GM18502 (cell line): Measurements from ENCODE around the gene ACMSD.
"Not testable (repeated sequence)": the region's sequence is repeated elsewhere in the genome, so short reads cannot be mapped to it uniquely, and the experiment has no call there.

Source experiments
- ATAC-seq: cut with Tn5 transposase; IDR thresholded peaks from one replicate; pipeline ENCODE4 v1.9.1; 2021; ENCODE audit warnings: mild to moderate bottlenecking; ENCODE audit not compliant: unreplicated experiment, poor library complexity

Gene ACMSD

DNA sequence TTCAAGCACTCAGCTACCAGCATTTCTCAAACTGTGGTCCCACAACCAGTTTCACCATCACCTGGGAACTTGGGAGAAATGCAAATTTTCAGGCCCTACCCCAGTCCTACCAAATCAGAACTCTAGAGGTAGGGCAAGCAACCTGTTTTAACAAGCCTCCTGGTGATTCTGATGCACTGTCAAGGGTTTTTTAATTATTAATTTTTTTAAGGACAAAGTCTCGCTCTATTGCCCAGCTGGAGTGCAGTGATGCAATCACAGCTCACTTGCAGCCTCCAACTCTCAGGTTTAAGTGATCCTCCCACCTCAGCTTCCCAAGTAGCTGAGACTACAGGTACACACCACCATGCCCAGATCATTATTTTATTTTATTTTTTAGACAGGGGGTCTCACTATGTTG, 7.8 kb downstream of the ACMSD start:
- ATAC-seq = no peak

DNA sequence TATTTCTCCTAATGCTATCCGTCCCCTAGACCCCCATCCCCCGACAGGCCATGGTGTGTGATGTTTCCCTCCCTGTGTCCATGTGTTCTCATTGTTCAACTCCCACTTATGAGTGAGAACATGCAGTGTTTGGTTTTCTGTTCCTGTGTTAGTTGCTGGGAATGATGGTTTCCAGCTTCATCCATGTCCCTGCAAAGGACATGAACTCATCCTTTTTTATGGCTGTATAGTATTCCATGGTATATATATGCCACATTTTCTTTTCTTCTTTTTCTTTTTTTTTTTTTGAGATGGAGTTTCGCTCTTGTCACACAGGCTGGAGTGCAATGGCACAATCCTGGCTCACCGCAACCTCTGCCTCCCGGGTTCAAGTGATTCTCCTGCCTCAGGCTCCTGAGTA, 9.2 kb downstream of the ACMSD start:
- not testable (repeated sequence) for ATAC-seq

DNA sequence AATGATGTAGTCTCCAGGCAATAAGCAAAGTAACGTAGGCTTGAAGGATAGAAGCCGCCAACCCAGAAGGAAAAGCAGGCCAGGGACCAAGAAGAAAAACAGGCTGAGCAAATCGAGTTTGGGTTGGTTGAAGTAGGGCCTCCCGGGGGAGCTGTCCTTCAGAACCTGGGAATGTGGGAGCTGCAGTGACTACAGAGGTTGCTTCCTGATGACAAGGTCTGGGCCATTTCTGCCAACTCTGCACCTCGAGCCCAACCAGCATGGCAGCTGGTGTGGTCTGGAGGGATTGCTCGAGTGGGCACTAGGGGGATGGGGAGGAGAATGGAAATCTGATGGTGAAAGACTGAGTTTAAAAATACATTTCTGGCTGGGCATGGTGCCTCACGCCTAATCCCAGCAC, 14.1 kb downstream of the ACMSD start:
- ATAC-seq = no peak

DNA sequence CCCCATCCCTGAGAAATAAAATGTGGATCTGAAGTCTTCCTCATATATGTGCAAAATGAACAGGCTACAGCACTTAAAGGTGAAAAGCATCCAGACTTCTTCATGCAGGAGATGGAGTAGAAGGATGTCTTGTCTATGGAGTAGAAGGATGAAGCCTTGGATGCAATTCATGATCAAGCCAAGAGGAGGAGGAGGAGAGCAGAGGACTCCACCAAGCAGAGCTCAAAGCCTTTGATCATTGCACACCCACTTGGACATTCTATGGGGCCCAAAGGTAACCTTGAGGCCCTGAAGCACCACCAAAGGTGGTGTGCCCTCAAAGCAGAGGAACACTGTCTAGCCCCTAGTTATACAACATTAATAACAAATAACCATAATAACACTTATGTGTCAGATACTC, 17.3 kb downstream of the ACMSD start:
- no peak for ATAC-seq

DNA sequence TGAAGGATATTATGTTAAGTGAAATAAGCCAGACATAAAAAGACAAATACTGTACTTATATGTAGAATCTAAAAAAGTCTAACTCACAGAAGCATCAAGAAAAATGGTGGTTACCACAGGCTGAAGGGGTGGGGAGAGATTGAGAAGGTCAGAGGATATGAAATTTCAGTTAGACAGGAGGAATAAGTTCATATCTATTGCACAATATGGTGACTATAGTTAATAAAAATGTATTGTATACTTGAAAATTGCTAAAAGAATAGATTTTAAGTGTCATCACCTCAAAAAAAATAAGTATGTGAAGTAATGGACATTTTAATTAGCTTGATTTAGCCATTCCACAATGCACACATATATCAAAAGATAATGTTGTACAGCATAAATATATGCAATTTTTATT, 19.8 kb downstream of the ACMSD start:
- ATAC-seq = no peak

DNA sequence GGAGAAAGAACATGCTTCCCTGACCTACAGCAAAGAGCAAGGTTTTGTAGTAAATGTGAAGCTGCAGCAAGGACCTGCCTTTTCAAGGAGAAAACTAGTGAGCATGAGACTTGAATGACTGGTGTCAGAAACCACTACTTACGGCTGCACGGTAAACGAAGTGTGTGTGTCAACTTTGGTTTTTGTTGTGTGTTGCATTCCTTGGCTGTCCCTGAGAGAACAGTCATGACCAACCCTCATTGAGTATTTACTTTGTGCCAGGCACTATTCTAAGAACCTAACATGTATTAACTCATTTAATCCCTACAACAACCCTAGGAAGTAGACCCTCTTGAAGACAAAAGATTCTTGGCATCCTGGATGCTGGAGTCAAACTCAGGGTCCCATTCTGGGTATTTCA, 22.8 kb downstream of the ACMSD start:
- ATAC-seq = no peak

DNA sequence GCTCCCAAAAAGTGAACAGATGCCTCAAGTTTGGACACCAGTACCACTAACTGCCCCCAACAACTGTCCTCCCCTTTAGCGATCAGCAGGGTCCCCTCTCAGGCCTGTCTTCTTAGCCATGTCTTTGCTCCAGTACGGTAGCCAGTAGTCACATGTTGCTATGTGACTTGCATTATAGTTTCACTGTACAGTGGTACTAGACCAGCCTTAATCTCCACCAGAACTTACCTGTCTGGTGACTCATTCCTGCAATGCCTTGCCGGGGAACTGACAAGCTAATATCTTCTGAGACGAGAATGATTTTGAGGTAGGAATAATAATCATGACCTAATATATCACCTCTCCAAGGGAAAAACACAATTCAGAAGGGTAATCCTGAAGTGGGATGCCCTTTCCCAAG, 23.7 kb downstream of the ACMSD start:
- no peak for ATAC-seq

DNA sequence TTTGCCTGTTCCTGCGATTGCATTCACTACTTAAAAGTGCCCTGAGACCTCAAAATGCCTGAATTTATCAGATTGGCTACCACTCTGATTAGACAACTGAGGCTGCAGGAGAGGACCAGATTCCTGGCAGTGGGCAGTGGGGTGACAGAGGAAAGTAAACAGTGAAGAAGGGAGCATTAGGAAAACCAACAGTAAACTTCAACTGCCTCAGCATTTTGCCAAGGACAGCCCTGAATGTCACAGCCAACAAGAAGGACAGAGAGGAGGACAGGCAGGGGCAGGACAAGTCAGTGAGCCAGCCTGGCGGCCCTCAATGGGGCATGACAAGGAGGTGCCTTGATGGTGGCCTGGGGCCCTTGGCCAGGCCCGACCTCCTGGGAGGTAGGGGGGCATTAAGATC, 24.3 kb downstream of the ACMSD start:
- no peak for ATAC-seq

DNA sequence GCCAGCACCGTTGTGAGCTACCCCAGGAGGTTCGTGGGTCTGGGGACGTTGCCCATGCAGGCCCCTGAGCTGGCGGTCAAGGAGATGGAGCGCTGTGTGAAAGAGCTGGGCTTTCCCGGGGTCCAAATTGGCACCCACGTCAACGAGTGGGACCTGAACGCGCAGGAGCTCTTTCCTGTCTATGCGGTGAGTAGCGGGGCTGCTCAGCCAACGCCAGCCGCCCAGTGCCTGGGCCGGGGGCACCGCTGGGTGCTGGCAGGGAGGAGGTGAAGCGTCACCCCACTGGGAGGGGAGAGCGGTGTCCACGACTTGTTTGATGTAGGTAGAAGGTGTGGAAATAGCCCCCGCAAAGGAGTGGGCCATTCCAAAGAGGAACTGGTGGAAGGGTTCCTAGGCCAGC, 25.0 kb downstream of the ACMSD start:
- ATAC-seq = no peak

DNA sequence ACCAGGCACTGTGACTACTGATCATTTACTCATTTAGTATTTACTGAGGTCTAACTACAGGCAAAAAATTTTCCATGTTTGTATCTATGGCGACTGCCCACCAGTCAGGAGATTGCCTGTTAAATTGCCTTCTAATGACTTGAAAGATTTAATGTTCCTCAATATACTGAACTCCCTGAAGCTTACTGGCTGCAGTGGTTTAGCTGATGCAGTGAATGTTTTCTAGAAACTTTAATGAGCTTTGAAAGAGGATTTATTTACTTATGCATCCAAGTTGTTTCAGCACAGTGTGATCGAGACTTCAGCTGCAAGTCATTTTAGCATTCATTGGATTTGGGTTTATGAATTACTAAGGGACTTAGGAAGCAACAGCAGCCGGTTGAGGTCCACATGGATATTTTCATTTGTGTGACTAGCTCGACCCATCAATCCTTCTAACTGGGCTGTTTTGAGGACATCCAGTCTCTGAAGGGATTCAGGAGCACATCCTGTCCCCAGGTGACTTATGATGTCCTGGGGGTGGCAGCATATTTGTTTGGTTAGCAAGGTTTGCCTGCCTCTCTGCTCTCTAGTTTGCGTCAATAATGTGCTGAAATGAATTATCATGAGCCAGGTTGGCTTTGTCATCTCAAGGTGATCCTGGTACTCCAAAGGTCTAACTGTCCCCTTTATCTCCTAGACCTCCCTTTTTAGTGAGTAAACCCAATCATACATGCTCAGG, 26.8 kb downstream of the ACMSD start:
- no peak for ATAC-seq

DNA sequence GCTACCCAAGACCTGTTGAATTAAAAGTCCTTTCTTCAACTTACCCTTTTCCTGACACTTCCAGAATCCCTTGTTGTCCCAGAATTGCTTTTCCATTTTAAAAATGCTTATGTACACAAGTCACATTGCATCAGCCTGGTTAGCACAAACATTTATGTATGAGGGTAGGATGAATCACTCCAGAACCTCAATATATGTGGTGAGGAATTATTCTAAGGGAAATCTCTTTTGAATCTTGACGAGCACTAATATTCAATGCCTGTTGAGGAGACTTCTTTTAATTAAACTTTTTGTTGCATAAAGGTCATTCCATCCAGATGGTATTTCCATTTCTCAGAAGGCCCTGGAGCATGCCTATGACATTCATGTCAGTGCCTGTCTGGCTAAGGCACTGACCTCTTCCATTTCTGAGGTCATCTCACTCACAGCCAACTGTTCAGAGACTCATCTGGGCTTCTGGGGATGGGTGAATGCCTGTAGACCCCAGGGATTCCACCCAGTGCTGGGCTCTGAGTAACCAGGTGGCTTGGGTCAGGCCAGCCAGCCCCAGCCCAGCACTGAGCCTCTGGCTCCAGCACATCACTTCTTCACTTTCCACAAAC, 28.2 kb downstream of the ACMSD start:
- no peak for ATAC-seq

DNA sequence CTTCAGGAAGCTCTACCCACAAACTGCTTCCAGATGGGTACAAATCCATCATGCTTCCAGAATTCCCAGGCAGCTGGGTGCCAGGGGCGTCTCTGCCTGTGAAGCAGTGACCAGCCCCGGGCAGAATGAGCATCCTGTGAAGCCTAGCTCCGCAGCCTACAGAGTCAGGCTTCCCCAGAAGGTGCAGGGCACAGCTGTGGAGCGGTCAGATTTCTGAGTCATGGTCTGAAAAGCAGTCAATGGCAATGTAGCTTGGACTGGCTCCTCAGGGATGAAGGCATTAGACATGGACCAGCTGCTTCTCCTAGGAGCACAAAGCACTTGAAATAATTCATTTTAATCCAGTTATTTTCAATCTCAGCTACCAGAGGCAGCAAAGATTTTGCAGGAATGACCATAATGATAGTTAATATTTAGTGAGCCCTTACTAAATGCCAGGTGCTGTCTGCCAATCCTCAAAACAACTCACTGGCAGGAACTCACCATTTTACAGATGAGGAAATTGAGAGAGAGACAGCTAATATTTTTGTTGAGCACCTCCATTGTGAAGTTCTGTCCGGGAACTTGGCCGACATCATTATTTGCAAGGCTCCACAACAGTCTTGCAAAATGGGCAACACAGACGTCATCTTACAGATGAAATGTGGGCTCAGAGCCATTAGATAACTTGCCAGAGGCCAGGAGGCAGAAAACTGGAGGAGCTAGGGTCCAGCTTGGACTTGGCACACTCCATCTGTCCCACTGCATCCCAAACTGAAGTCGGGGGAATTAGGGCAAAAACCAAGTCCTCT, 31.7 kb downstream of the ACMSD start:
- no peak for ATAC-seq

DNA sequence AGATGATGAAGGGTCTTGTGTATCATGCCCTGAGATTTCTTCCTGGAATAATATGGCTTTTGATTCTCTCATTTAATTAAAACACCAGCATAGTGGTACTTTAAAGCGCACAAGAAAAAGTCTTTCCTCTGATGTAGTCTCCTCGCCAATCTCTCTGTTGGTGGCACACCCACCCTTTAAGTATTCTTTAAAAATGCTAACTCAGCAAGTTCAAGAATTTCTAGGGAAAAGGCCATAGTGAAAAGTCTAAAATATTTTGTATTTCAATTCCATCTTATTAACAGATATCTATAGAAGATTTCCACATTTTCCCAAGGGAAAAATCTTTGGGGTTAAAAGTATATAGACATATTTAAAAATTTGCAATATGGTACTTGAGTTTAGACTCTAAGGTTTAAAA, 34.7 kb downstream of the ACMSD start:
- no peak for ATAC-seq

DNA sequence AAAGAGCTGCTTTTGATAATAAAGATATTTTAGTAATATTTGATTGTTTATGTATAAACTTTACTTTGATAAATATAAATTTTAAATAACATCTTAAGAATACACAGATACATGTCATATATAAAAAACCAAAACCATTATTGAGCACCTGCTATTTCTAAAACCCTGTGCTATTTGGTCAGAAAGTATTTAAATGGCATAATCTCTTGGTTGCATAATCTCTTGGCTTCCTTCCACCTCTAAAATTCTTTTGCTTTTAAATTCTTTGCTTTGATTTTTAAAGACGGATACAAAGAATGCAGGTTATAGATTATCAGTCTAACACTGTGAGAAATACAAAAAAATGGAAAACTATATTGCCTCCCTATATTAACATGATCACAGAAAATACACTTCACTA, 36.9 kb downstream of the ACMSD start:
- ATAC-seq = no peak

DNA sequence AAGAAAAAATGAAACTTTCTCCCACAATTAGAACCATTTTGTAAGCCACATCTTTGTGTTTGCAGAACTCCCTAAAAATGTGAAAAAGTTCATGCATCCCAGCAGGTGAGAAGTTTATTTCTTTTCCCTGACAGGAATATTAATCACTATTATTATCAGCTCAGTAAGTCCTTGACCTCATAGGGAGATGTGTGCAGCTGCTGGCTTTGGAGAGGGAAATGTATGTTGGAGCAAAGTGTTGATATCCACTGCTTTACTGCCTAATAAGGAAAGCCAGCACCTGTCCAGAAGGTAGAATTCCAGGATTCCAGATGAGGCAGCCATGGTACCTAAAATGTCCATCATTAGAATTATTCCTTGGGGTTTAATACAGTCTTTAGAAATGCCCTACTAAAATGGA, 44.4 kb downstream of the ACMSD start:
- no peak for ATAC-seq

DNA sequence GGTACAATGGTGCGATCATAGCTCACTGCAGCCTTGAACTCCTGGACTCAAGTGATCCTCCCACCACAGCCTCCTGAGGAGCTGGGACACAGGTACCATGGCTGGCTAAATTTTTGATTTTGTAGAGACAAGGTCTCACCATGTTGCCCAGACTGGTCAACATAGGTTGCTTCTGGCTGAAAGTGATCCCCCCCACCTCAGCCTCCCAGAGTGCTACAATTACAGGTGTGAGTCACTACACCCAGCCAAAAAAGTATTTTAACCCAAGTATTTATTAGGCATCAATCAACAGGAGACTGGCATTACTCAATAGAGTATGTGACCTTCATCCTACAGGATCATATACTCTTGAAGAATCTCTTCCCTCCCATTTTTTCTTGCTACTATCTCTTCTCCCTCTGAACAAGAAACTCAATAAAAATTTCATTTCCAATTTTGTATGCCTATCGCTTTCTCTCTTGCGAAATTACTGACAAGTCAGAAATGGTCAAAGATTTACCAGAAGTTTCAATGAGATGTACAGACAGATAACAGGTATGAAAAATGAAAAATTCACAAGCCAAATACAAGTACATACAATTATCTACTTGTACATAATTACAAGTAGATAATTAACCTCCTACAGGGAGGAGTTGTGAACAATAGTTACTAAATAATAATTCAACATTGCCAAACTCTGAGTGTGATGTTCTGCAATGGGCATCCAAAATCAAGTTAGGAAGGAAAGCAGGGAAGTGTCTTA, 45.3 kb downstream of the ACMSD start:
- no peak for ATAC-seq

DNA sequence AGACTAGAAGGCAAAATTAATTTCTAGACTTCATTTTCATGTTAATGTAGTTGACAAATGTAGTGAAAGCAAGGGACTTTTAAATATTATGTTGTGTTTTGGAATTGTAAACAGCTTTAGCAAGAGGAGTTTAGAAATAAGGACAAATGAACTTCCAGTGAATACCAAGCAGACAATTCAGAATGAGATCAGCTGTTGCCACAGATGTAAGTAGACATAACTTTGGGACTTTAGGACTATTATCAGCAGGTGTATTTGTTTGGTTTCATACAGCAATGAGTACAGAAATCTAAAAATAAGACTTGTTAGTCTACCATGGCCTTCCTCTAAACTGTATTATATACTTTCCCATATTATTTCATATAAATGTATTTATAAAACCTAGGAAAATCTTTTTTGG, 46.0 kb downstream of the ACMSD start:
- ATAC-seq = no peak

DNA sequence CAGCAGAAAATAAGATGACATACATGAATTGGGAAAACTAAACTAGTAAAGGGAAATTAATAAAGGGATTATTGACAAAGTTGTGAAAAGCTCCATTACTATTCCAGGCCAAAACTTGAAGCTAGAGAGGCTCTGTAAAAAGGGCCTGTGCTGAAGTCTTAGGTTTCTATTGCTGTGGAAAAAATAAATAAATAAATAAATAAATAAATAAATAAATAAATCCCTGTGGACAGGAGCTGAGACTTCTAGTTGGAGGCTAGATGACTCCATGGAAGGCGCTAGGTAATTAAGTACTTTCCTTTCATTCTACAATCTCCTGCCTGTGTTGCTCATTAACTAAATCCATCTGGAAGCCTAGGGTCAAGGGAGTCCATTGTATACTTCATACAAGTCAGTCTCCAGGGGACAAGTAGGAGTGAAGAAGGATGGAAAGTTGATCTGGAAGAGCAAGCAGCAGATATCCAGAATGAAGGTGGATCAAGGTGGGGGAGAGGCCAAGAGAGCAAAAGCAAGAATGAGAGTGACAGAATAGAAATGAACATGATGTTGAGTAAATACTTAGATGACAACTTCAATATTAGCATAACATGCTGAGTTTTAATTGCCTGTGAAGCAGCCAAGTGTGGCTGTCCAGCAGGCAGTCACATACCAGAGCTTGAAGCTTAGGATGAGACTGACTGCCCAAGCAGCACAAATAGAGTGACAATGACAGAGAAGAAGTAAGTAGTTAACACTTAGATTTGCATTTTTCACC, 54.0 kb downstream of the ACMSD start:
- no peak for ATAC-seq

DNA sequence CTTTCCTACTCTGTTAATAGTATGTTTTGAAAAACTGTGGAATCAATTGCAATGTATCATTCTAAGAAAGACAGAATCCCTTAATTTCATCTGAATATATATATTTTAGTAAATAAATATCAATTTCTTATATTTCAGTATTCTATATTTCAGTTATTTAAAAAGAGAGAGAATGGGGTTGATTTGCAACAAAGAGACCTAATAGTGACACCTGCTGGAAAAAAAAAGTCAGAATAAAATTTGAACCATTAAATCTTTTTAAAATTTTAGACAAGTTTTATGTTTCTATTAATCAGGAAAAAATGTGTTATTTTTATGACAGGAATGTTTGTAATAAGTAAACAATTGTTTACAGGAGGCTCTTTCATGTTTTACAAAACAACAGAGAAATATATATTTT, 59.5 kb downstream of the ACMSD start:
- no peak for ATAC-seq

DNA sequence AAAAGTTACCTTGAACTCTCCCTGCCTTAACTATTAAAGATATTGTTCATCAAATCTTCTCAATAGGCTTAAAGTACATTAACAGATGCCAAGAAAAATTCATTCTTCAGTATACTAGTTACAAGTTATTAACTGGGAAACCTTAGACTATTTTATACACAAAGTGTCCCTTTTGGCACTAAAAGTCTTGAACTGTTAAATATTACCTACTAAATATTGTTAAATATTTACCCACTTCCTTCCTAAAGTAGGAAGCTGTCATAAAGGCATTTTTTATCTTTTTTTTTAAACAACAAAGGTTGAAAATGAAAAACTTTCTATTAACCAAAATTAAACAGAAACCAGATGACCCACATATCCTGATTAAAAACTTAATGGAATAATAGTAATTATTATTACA, 60.8 kb downstream of the ACMSD start:
- ATAC-seq = no peak
